Measurements from ENCODE around the gene DOCK1. TPM values are rescaled to one million over a fixed set of nuclear protein-coding genes. Genes with fewer than 3 reads are reported as not detected.

DOCK1 gene
- total and polyA plus RNA-seq, 4 donors: 10.9 to 82.6 (median 43.3) TPM

- H3K27me3 ChIP-seq (ENCODE audit: control insufficient read depth in 1 of 2, insufficient read depth in 2 of 2, low read length in 1 of 2): no peaks in the 10 kb centered on the region
- no peak overlapping the region for H3K4me3 ChIP-seq (ENCODE audit: low read length in 2 of 2)
- H3K27ac ChIP-seq (ENCODE audit: low read depth in 1 of 2, low read length in 2 of 2): no peak overlapping the region
- intact Hi-C loops (cut with DNase I): no loop called here
- WGBS, 2 donors: 91% methylated on average over 4 of the region's 4 CpGs
- DNase-seq (no peak), ATAC-seq (ENCODE audit: low FRiP score) (no peak)
- H3K36me3 ChIP-seq (ENCODE audit: control insufficient read depth in 1 of 2, insufficient read depth in 2 of 2, low read length in 1 of 2): no peaks in the 10 kb centered on the region
- no peaks in the 10 kb centered on the region for H3K4me1 ChIP-seq (ENCODE audit: control insufficient read depth in 1 of 2, insufficient read depth in 2 of 2, low read length in 2 of 2)
- no peaks in the 10 kb centered on the region for H3K9me3 ChIP-seq (ENCODE audit: control insufficient read depth, low read length)
These were observed 446.3 kb downstream of the DOCK1 start for GRCh38 chr10:127351542-127351941.

GRCh38 chr10:127353544-127353943 lies 448.3 kb downstream of the DOCK1 start:
- no peak overlapping the region for H3K4me3 ChIP-seq (ENCODE audit: low read length in 2 of 2)
- no peak for DNase-seq
- WGBS, 2 donors: 92 to 96% methylated on average over 13 of the region's 13 CpGs
- intact Hi-C loops (cut with DNase I): no loop called here
- ATAC-seq (ENCODE audit: low FRiP score): no peak
- H3K4me1 ChIP-seq (ENCODE audit: control insufficient read depth in 1 of 2, insufficient read depth in 2 of 2, low read length in 2 of 2): no peaks in the 10 kb centered on the region
- no peak overlapping the region for H3K27ac ChIP-seq (ENCODE audit: low read depth in 1 of 2, low read length in 2 of 2)
- H3K36me3 ChIP-seq (ENCODE audit: control insufficient read depth in 1 of 2, insufficient read depth in 2 of 2, low read length in 1 of 2): no peaks in the 10 kb centered on the region
- H3K9me3 ChIP-seq (ENCODE audit: control insufficient read depth, low read length): no peaks in the 10 kb centered on the region
- H3K27me3 ChIP-seq (ENCODE audit: control insufficient read depth in 1 of 2, insufficient read depth in 2 of 2, low read length in 1 of 2): no peaks in the 10 kb centered on the region

GRCh38 chr10:127354255-127354654 lies 449.0 kb downstream of the DOCK1 start:
- H3K9me3 ChIP-seq (ENCODE audit: control insufficient read depth, low read length): no peaks in the 10 kb centered on the region
- no peak for ATAC-seq (ENCODE audit: low FRiP score)
- no peak overlapping the region for H3K27ac ChIP-seq (ENCODE audit: low read depth in 1 of 2, low read length in 2 of 2)
- no peak overlapping the region for H3K4me3 ChIP-seq (ENCODE audit: low read length in 2 of 2)
- intact Hi-C loops (cut with DNase I): no loop called here
- WGBS, 2 donors: 81 to 83% methylated on average over 7 of the region's 7 CpGs
- H3K4me1 ChIP-seq (ENCODE audit: control insufficient read depth in 1 of 2, insufficient read depth in 2 of 2, low read length in 2 of 2): no peaks in the 10 kb centered on the region
- H3K36me3 ChIP-seq (ENCODE audit: control insufficient read depth in 1 of 2, insufficient read depth in 2 of 2, low read length in 1 of 2): no peaks in the 10 kb centered on the region
- H3K27me3 ChIP-seq (ENCODE audit: control insufficient read depth in 1 of 2, insufficient read depth in 2 of 2, low read length in 1 of 2): no peaks in the 10 kb centered on the region
- DNase-seq: no peak

GRCh38 chr10:127354992-127355391 lies 449.8 kb downstream of the DOCK1 start:
- H3K9me3 ChIP-seq (ENCODE audit: control insufficient read depth, low read length): no peaks in the 10 kb centered on the region
- no peak overlapping the region for H3K27ac ChIP-seq (ENCODE audit: low read depth in 1 of 2, low read length in 2 of 2)
- no peaks in the 10 kb centered on the region for H3K27me3 ChIP-seq (ENCODE audit: control insufficient read depth in 1 of 2, insufficient read depth in 2 of 2, low read length in 1 of 2)
- no peak overlapping the region for H3K4me3 ChIP-seq (ENCODE audit: low read length in 2 of 2)
- intact Hi-C loops (cut with DNase I): no loop called here
- DNase-seq: no peak
- no peaks in the 10 kb centered on the region for H3K36me3 ChIP-seq (ENCODE audit: control insufficient read depth in 1 of 2, insufficient read depth in 2 of 2, low read length in 1 of 2)
- no peak for ATAC-seq (ENCODE audit: low FRiP score)
- no peaks in the 10 kb centered on the region for H3K4me1 ChIP-seq (ENCODE audit: control insufficient read depth in 1 of 2, insufficient read depth in 2 of 2, low read length in 2 of 2)
- 93 to 100% methylated on average over 1 of the region's 1 CpG for WGBS, 2 donors

GRCh38 chr10:127356360-127356759 lies 451.1 kb downstream of the DOCK1 start:
- H3K27ac ChIP-seq (ENCODE audit: low read depth in 1 of 2, low read length in 2 of 2): no peak overlapping the region
- no peak overlapping the region for H3K4me3 ChIP-seq (ENCODE audit: low read length in 2 of 2)
- no peaks in the 10 kb centered on the region for H3K36me3 ChIP-seq (ENCODE audit: control insufficient read depth in 1 of 2, insufficient read depth in 2 of 2, low read length in 1 of 2)
- ATAC-seq (ENCODE audit: low FRiP score) (no peak), DNase-seq (no peak)
- no peaks in the 10 kb centered on the region for H3K27me3 ChIP-seq (ENCODE audit: control insufficient read depth in 1 of 2, insufficient read depth in 2 of 2, low read length in 1 of 2)
- intact Hi-C loops (cut with DNase I): no loop called here
- H3K9me3 ChIP-seq (ENCODE audit: control insufficient read depth, low read length): no peaks in the 10 kb centered on the region
- no peaks in the 10 kb centered on the region for H3K4me1 ChIP-seq (ENCODE audit: control insufficient read depth in 1 of 2, insufficient read depth in 2 of 2, low read length in 2 of 2)
- WGBS, 2 donors: 66 to 76% methylated on average over 6 of the region's 6 CpGs

GRCh38 chr10:127357265-127357664 lies 452.0 kb downstream of the DOCK1 start:
- no peaks in the 10 kb centered on the region for H3K9me3 ChIP-seq (ENCODE audit: control insufficient read depth, low read length)
- no peaks in the 10 kb centered on the region for H3K27me3 ChIP-seq (ENCODE audit: control insufficient read depth in 1 of 2, insufficient read depth in 2 of 2, low read length in 1 of 2)
- WGBS, 2 donors: 91 to 95% methylated on average over 6 of the region's 6 CpGs
- H3K4me3 ChIP-seq (ENCODE audit: low read length in 2 of 2): no peak overlapping the region
- intact Hi-C loops (cut with DNase I): no loop called here
- no peaks in the 10 kb centered on the region for H3K36me3 ChIP-seq (ENCODE audit: control insufficient read depth in 1 of 2, insufficient read depth in 2 of 2, low read length in 1 of 2)
- ATAC-seq (ENCODE audit: low FRiP score) (no peak), DNase-seq (no peak)
- no peaks in the 10 kb centered on the region for H3K4me1 ChIP-seq (ENCODE audit: control insufficient read depth in 1 of 2, insufficient read depth in 2 of 2, low read length in 2 of 2)
- H3K27ac ChIP-seq (ENCODE audit: low read depth in 1 of 2, low read length in 2 of 2): no peak overlapping the region

- intact Hi-C loops (cut with DNase I): no loop called here
- H3K9me3 ChIP-seq (ENCODE audit: control insufficient read depth, low read length): no peaks in the 10 kb centered on the region
- no peaks in the 10 kb centered on the region for H3K4me1 ChIP-seq (ENCODE audit: control insufficient read depth in 1 of 2, insufficient read depth in 2 of 2, low read length in 2 of 2)
- DNase-seq (no peak), ATAC-seq (ENCODE audit: low FRiP score) (no peak)
- H3K27ac ChIP-seq (ENCODE audit: low read depth in 1 of 2, low read length in 2 of 2): no peak overlapping the region
- WGBS, 2 donors: 78 to 84% methylated on average over 9 of the region's 9 CpGs
- H3K36me3 ChIP-seq (ENCODE audit: control insufficient read depth in 1 of 2, insufficient read depth in 2 of 2, low read length in 1 of 2): no peaks in the 10 kb centered on the region
- H3K27me3 ChIP-seq (ENCODE audit: control insufficient read depth in 1 of 2, insufficient read depth in 2 of 2, low read length in 1 of 2): no peaks in the 10 kb centered on the region
- H3K4me3 ChIP-seq (ENCODE audit: low read length in 2 of 2): no peak overlapping the region
These were observed 453.1 kb downstream of the DOCK1 start for GRCh38 chr10:127358337-127358736.

- no peaks in the 10 kb centered on the region for H3K9me3 ChIP-seq (ENCODE audit: control insufficient read depth, low read length)
- no peaks in the 10 kb centered on the region for H3K27me3 ChIP-seq (ENCODE audit: control insufficient read depth in 1 of 2, insufficient read depth in 2 of 2, low read length in 1 of 2)
- DNase-seq: no peak
- ATAC-seq (ENCODE audit: low FRiP score): no peak
- H3K27ac ChIP-seq (ENCODE audit: low read depth in 1 of 2, low read length in 2 of 2): no peak overlapping the region
- no peaks in the 10 kb centered on the region for H3K4me1 ChIP-seq (ENCODE audit: control insufficient read depth in 1 of 2, insufficient read depth in 2 of 2, low read length in 2 of 2)
- no peaks in the 10 kb centered on the region for H3K36me3 ChIP-seq (ENCODE audit: control insufficient read depth in 1 of 2, insufficient read depth in 2 of 2, low read length in 1 of 2)
- 92 to 93% methylated on average over 11 of the region's 11 CpGs for WGBS, 2 donors
- intact Hi-C loops (cut with DNase I): no loop called here
- H3K4me3 ChIP-seq (ENCODE audit: low read length in 2 of 2): no peak overlapping the region
These were observed 458.8 kb downstream of the DOCK1 start for GRCh38 chr10:127364034-127364433.

GRCh38 chr10:127368101-127368500 lies 462.9 kb downstream of the DOCK1 start:
- Histone ChIP-seq H3K4me1 (ENCODE audit: control insufficient read depth in 1 of 2, insufficient read depth in 2 of 2, low read length in 2 of 2) (no peaks in the 10 kb centered on the region), H3K27me3 (ENCODE audit: control insufficient read depth in 1 of 2, insufficient read depth in 2 of 2, low read length in 1 of 2) (no peaks in the 10 kb centered on the region), H3K36me3 (ENCODE audit: control insufficient read depth in 1 of 2, insufficient read depth in 2 of 2, low read length in 1 of 2) (no peaks in the 10 kb centered on the region), H3K9me3 (ENCODE audit: control insufficient read depth, low read length) (no peaks in the 10 kb centered on the region), H3K27ac (ENCODE audit: low read depth in 1 of 2, low read length in 2 of 2) (no peak overlapping the region), H3K4me3 (ENCODE audit: low read length in 2 of 2) (no peak overlapping the region)
- ATAC-seq (ENCODE audit: low FRiP score) (no peak), DNase-seq (no peak)
- intact Hi-C loops (cut with DNase I): no loop called here
- 80 to 90% methylated on average over 5 of the region's 5 CpGs for WGBS, 2 donors
